GDM1 (cell line): ENCODE results near the gene ZNF784.

Source experiments
- DNase-seq: peaks from one replicate; lab custom pipeline; 2025; lab: John Stamatoyannopoulos, UW

The ZNF784 gene

DNA sequence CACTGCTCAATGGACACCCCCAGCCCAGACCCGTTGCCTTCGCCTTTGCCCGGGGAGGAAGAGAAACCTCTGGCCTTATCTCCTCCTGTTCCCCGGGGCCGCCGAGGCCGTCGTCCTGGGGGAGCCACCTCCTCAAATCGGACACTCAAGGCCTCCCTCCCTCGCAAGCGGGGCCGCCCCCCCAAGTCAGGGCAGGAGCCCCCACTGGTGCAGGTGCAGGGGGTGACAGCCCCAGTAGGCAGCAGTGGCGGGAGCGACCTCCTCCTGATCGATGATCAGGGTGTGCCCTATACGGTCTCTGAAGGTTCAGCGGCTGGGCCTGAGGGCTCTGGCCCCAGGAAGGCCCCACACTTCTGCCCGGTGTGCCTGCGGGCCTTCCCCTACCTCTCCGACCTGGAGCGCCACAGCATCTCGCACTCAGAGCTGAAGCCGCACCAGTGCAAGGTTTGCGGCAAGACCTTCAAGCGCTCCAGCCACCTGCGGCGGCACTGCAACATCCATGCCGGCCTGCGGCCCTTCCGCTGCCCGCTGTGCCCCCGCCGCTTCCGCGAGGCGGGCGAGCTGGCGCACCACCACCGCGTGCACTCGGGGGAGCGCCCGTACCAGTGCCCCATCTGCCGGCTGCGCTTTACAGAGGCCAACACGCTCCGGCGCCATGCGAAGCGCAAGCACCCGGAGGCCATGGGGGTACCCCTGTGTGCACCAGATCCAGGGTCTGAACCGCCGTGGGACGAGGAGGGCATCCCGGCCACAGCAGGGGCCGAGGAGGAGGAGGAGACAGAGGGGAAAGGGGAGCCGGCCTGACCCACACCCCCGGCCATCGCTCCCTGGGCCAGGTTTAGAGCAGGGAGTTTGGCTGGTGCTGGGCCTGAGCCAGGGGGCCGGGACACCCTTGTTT is 22.0 kb downstream of the ZNF784 start:
- DNase-seq = no peak

- no peak for DNase-seq
These were observed 23.3 kb downstream of the ZNF784 start for GRCh38 chr19:55601084-55601483.

GRCh38 chr19:55600662-55601028 is 23.7 kb downstream of the ZNF784 start:
- DNase-seq = no peak

DNA sequence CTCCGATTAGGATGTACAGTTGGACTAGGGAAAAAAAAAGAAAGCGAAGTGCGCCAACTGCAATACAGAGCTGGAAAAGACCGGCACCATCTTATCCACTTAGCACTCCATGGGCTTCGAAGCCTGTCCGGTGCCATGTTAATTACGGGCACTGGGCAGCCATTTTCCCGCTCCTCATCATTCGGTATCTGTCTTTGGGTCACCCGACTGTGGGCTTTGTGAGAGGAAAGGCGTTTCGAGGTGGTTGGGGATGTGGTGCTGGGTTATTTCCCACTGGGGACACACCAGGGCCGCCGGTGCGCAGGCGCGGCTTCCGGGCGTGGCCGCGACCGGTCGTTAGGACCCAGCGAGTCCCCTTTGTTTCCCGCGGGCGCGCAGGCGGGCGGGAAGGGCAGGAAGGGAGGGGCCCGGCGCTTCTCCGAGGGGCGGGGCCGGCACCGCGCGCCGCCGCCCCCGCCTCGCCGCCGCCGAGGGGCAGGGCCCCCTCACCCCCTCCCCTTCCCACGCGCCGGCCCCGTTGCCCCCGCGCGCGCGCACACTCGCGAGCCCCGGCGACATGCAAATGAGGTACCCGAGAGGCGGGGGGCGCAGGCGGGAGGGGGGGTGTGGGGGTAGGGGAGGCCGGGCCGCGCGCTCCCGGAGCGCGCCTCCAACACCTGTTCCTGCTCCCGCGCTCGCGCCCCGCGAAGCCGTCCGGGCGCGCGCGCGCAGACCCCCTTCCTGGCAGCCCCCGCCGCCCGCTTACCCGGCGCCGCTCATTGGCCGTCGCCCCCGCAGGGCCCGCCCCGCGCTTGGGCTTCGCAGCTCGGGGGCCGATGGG is 24.3 kb downstream of the ZNF784 start, which contains the start of gene ZNF524:
Gene ZNF524, plus strand, starts transcription at position 447 of the 820 bp plus-strand sequence. CDS start 1,825 bp downstream, outside the sequence.
- peak; percentile 91 for DNase-seq

DNA sequence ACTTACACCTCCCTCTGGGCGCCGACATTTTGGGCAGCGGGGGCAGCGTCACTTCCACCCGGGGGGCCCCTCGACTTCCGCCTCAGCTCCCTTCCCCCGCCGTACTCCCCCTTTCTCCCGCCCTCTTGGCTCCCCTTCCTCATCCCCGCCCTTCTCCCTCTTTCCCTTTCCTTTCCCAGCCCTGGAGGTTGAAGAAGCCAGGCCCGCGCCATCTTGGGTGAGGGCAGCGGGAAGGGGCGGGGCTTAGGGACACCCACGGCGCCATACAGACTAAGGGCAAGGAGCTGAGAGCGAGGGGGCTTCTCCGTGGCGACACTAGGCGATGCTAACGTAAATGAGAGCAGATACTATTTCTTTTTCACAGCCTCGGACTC is 24.9 kb downstream of the ZNF784 start, which contains the start of gene FIZ1:
Gene FIZ1, minus strand, starts transcription at position 50 of the 374 bp plus-strand sequence. CDS start 1,652 bp downstream, outside the sequence.
- peak; percentile 99 for DNase-seq

- peak; percentile 93 for DNase-seq
These were observed 25.5 kb downstream of the ZNF784 start for GRCh38 chr19:55598719-55599467.

GRCh38 chr19:55598034-55598433 is 26.3 kb downstream of the ZNF784 start:
- DNase-seq = no peak

DNA sequence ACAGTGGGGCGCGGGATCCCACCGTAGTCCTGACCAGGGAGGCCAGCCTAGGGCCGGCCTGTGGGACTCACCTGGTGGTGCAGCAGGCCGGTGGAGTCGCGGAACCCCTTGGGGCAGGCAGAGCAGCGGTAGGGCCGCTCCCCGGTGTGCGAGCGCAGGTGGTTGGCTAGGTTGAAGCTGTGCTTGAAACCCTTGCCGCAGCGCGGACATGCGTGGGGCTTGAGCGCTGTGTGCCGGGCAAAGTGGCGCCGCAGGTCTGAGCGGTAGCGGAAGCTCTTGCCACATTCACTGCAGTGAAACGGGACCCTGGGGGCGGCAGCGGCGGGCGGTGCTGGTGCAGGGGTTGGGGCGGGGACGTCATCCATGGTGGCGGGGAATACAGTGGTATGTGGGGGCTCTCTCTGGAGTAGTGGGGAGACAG is 26.9 kb downstream of the ZNF784 start:
- DNase-seq = no peak

DNA sequence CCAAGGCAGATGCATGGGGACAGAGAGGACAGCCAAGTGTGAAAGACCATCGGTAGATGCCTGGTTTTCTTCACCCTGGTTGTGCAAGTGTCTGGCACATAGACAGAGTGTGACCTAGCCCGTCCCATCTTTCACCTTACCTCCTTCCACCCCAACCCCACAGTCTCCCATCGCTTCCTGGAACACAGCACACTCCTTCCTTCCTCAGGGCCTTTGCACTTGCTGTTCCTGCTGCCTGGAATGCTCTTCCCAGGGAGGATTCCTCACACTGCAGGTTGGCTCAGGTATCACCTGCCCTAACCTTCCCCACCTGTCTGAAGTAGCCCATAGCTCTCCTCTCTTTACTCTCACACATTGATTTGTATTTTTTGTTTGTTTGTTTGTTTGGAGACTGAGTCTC is 28.1 kb downstream of the ZNF784 start:
- no peak for DNase-seq

GRCh38 chr19:55594996-55595545 is 29.3 kb downstream of the ZNF784 start:
- DNase-seq = no peak

DNA sequence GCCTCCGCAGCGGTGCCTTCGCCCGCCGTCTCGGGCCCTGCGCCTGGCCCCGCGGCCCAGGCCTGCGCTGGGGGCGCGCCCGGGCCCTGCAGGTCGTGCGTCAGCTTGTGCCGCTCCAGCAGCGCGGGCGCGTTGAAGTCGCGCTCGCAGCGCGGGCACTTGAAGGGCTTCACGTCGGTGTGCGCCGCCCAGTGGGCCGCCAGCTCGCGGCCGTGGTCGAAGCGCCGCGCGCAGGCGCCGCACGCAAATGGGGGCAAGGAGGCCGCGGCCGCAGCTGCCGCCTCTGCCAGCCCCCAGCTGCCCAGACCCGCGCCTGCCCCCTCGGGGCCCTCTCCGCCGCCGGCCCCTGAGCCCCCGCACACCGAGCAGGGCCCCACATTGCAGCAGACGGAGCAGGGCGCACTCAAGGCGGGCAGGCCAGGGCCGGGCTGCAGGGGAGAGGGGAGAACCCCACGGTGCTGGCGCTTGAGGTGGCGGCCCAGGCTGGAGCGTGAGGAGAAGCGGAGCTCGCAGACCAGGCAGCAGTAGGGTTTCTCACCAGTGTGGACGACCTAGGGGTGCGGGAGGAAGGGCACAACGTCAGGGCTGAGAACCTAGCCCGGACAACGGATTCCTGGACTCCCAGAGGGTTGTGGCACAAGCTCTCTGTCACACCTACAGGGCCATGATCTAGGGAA is 31.1 kb downstream of the ZNF784 start:
- DNase-seq = no peak

GRCh38 chr19:55592391-55593090 is 31.8 kb downstream of the ZNF784 start:
- DNase-seq = no peak

GRCh38 chr19:55591555-55591954 is 32.8 kb downstream of the ZNF784 start:
- no peak for DNase-seq

GRCh38 chr19:55590617-55591016 is 33.7 kb downstream of the ZNF784 start:
- no peak for DNase-seq

GRCh38 chr19:55590109-55590508 is 34.3 kb downstream of the ZNF784 start:
- no peak for DNase-seq

DNA sequence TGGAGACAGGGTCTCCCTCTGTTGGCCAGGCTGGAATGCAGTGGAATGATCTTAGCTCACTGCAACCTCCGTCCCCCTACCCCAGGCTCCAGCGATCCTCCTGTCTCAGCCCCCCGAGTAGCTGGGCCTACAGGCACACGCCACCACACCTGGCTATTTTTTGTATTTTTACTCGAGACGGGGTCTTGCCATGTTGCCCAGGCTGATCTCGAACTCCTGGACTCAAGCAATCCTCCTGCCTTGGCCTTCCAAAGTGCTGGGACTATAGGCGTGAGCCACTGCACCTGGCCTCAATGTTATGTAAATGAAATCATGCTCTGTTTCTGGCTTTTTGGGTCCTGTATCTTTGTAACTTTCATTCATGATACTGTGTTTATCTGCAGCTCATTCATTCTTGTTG is 35.6 kb downstream of the ZNF784 start:
- DNase-seq = no peak

GRCh38 chr19:55586976-55587668 is 37.2 kb downstream of the ZNF784 start:
- DNase-seq = peak; percentile 80

- no peak for DNase-seq
These were observed 38.6 kb downstream of the ZNF784 start for GRCh38 chr19:55585658-55586339.

DNA sequence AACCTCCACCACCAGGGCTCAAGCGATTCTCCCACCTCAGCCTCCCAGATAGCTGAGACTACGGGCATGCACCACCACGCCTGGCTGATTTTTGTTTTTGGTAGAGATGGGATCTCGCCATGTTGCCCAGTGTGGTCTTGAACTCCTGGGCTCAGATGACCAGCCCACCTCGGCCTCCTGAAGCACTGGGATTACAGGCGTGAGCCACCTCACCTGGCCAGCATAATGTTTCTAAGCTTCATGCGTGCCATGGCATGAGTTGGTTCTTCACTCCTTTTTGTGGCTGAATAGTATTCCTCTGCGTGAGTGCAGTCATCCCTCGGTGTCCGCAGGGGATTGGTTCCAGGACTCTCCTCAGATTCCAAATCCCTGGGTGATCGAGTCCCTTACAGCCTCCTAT is 39.5 kb downstream of the ZNF784 start:
- no peak for DNase-seq
